Karpas-422 (cell line): ENCODE results near the gene TMEM145. TPM values are rescaled to one million over a fixed set of nuclear protein-coding genes. Genes with fewer than 3 reads are reported as not detected.
"Not testable (repeated sequence)": the region's sequence is repeated elsewhere in the genome, so short reads cannot be mapped to it uniquely, and the experiment has no call there.

Experiments
- DNase-seq: peaks from one replicate; pipeline ENCODE4 v3.0.0-alpha.2; 2015
- H2AFZ ChIP-seq: fragments of 200-600 bp; sonication (generic); 2 replicates; pipeline ENCODE4 v1.6.1; 2014; ENCODE audit warnings: antibody characterized with exemption, low read length, mixed read lengths
- H3K27ac ChIP-seq: fragments of 200-600 bp; sonication (generic); 2 replicates; pipeline ENCODE4 v1.5.1; 2014; ENCODE audit warnings: mild to moderate bottlenecking, low read length, moderate library complexity
- H3K27me3 ChIP-seq: fragments of 200-600 bp; sonication (generic); 2 replicates; pipeline ENCODE4 v1.6.1; 2014; ENCODE audit warnings: low read length, mixed read lengths
- H3K36me3 ChIP-seq: fragments of 200-600 bp; sonication (generic); 2 replicates; pipeline ENCODE4 v1.6.1; 2014; ENCODE audit warnings: low read length, mixed read lengths; ENCODE audit not compliant: insufficient read depth
- H3K4me1 ChIP-seq: fragments of 200-600 bp; sonication (generic); 2 replicates; pipeline ENCODE4 v1.6.1; 2014; ENCODE audit warnings: mild to moderate bottlenecking, low read length, mixed read lengths
- H3K4me2 ChIP-seq: fragments of 200-600 bp; sonication (generic); 2 replicates; pipeline ENCODE4 v1.6.1; 2014; ENCODE audit warnings: low read length, low read depth, mild to moderate bottlenecking; ENCODE audit not compliant: poor library complexity, severe bottlenecking
- H3K4me3 ChIP-seq: fragments of 200-600 bp; sonication (generic); 2 replicates; pipeline ENCODE4 v1.5.1; 2014; ENCODE audit warnings: mild to moderate bottlenecking, antibody characterized with exemption, low read length, mixed read lengths
- H3K79me2 ChIP-seq: fragments of 200-600 bp; sonication (generic); 2 replicates; pipeline ENCODE4 v1.6.1; 2014; ENCODE audit warnings: mild to moderate bottlenecking, low read length, mixed read lengths
- H3K9ac ChIP-seq: fragments of 200-600 bp; sonication (generic); 2 replicates; pipeline ENCODE4 v1.6.0; 2014; ENCODE audit warnings: low read length
- H3K9me2 ChIP-seq: fragments of 200-600 bp; sonication (generic), shearing (Covaris generic); replicated peaks from 2 replicates; pipeline ENCODE4 v1.6.0; 2014; ENCODE audit warnings: mild to moderate bottlenecking, low read length, moderate library complexity; ENCODE audit not compliant: insufficient read depth
- H3K9me3 ChIP-seq: fragments of 300-700, 200-600 bp; sonication (generic); 2 replicates; pipeline ENCODE4 v1.6.1; 2014; ENCODE audit warnings: low read length, mixed read lengths
- H4K20me1 ChIP-seq: fragments of 200-600 bp; sonication (generic); 2 replicates; pipeline ENCODE4 v1.6.1; 2014; ENCODE audit warnings: mild to moderate bottlenecking, antibody characterized with exemption, low read length, low read depth; ENCODE audit not compliant: insufficient read depth
- total RNA-seq: library from RNA; depleted of rRNA; stranded (reverse); fragments of >200 nt; shearing (Covaris generic); gene quantifications from 2 replicates; pipeline ENCODE4 v1.2.3, GENCODE V29; 2014; ENCODE audit warnings: low replicate concordance; rRNA removed

The TMEM145 gene
- 18.7 and 30.5 TPM in 2 replicates for total RNA-seq

DNA sequence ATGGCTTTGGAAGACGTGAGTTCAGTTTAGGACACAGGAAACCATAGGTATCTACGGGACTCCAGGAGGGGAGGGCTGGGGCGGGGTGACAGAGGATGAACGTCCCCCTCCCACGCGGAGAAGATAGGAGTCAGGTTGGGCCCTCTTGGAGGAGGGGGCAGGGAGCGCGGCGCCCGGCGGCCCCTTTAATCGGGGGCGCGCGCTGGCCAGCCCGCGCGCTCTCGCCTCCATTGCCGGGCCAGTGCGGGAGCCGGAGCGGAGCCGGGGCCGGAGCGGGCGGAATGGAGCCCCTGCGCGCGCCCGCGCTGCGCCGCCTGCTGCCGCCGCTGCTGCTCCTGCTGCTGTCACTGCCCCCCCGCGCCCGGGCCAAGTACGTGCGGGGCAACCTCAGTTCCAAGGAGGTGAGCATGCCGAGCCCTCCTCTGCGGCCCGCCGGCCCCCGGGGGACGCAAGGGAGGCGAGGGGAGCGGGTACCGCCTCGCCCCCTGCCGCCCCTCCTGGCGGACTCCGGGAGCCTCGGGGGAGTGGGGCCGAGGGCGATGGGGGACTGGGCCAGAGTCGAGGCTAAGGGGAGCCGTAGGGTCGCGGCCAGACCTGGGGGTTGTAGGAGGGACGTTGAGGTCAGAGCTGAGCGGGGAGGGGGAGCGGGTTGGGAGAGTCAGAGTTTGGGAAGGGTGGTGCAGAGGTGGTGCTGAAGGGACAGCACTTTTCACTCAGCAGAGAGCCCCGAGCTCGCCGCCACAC lies at the start of gene TMEM145:
Gene TMEM145 (plus strand): TSS at position 214 of the 744 bp plus-strand sequence. CDS start 68 bp downstream, at position 282.
- peak within 1 kb of the TSS; percentile 88 for H3K4me2 ChIP-seq
- H3K79me2 ChIP-seq, result no peaks in the 10 kb centered on the region
- H3K27ac ChIP-seq, result peak within 1 kb of the TSS; percentile 56; the same call in 1 of the 2 replicates
- peak within 1 kb of the TSS; percentile 74 for H3K9ac ChIP-seq
- H2AFZ ChIP-seq, result peak within 1 kb of the TSS; percentile 37; the same call in 1 of the 2 replicates
- H3K9me2 ChIP-seq, result no peaks in the 10 kb centered on the region
- H4K20me1 ChIP-seq, result no peaks in the 10 kb centered on the region
- H3K4me1 ChIP-seq, result peaks cover 32% of the 10 kb centered on the region
- DNase-seq, result peak; percentile 87
- H3K9me3 ChIP-seq, result no peaks in the 10 kb centered on the region
- H3K4me3 ChIP-seq, result peak within 1 kb of the TSS; percentile 79
- no peaks in the 10 kb centered on the region for H3K36me3 ChIP-seq
- H3K27me3 ChIP-seq, result no peaks in the 10 kb centered on the region

DNA sequence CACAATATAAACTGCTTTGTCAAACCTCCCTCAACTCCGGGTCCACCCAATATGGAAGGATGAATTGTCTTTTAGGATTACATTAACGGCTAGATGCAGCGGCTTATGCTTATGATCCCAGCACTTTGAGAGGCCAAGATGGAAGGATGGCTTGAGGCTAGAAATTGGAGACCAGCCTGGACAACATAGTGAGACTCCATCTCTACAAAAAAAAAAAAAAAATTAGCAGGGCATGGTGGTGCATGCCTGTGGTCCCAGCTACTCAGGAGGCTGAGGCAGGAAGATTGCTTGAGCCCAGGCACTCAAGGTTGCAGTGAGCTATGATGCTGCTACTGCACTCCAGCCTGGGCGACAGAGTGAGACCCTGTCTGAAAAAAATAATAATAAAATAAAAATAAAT lies 47.0 kb upstream of the TMEM145 start:
- H2AFZ ChIP-seq, H3K36me3 ChIP-seq, H4K20me1 ChIP-seq: not testable (repeated sequence)

DNA sequence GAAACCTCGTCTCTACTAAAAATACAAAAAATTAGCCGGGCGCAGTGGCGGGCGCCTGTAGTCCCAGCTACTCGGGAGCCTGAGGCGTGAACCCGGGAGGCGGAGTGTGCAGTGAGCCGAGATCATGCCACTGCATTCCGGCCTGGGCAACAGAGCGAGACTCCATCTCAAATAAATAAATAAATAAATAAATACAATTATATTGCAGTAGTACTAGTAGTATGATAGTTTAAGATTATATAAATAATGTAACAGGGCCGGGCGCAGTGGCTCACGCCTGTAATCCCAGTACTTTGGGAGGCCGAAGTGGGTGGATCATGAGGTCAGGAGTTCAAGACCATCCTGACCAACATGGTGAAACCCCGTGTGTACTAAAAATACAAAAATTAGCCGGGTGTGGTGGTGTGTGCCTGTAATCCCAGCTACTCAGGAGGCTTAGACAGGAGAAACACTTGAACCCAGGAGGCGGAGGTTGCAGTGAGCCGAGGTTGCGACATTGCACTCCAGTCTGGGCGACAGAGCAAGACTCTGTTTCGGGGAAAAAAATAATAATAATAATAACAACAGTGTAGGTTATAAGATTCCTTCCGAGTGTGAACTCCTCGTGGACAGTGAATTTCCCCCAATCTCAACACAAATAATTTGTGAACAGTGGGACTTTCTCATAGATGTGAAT lies 46.0 kb upstream of the TMEM145 start:
- peak overlapping the region; percentile 61; the same call in 1 of the 2 replicates for H2AFZ ChIP-seq
- peak overlapping the region; percentile 83; the same call in 1 of the 2 replicates for H3K9ac ChIP-seq
- DNase-seq, H3K27me3 ChIP-seq, H3K27ac ChIP-seq, H3K9me2 ChIP-seq, H3K36me3 ChIP-seq, H3K9me3 ChIP-seq, H4K20me1 ChIP-seq: not testable (repeated sequence)
- H3K79me2 ChIP-seq, result peaks cover 20% of the 10 kb centered on the region
- H3K4me1 ChIP-seq, result peaks cover 29% of the 10 kb centered on the region
- peak overlapping the region; percentile 87 for H3K4me2 ChIP-seq
- peak overlapping the region; percentile 72; the same call in 1 of the 2 replicates for H3K4me3 ChIP-seq

More for the DNA sequence above, 47.0 kb upstream of the TMEM145 start:
- H3K9me2 ChIP-seq, H3K27me3 ChIP-seq, H3K9me3 ChIP-seq, H3K27ac ChIP-seq, H3K4me2 ChIP-seq, H3K9ac ChIP-seq, H3K4me3 ChIP-seq, DNase-seq: not testable (repeated sequence)
- Histone ChIP-seq H3K4me1 (peaks cover 23% of the 10 kb centered on the region), H3K79me2 (peaks cover 14% of the 10 kb centered on the region)

DNA sequence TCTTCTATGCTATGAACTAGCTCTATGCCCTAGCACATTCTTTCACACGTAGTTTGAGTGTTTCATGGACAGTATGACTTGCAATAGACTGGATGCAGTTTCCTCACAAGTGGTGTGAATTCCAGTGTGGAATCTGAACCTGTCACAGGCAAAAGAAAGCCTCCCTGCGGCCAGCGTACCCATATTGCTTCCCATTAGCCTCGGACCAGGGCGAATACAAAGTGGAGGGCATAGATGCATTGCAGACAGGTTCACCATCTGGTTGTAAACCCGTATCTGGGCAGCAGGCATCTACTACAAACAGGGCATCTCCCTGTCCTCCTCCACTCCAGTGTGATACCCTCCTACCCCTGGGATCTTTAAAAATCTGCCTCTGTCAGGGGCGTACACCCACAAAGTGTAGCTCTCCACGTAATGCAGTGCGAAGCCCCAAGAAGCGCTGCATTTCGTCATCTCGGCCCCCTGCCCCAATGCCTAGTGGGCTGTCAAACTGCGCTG lies 45.4 kb upstream of the TMEM145 start:
- no peaks in the 10 kb centered on the region for H3K9me3 ChIP-seq
- no peak overlapping the region for H3K27ac ChIP-seq
- H3K9ac ChIP-seq, result peak overlapping the region; percentile 83
- H3K4me3 ChIP-seq, result peak overlapping the region; percentile 72
- H3K4me2 ChIP-seq, result peak overlapping the region; percentile 87
- DNase-seq, result no peak
- peaks cover 29% of the 10 kb centered on the region for H3K4me1 ChIP-seq
- no peaks in the 10 kb centered on the region for H3K9me2 ChIP-seq
- peak overlapping the region; percentile 61 for H2AFZ ChIP-seq
- H3K79me2 ChIP-seq, result peaks cover 20% of the 10 kb centered on the region
- H4K20me1 ChIP-seq, result no peaks in the 10 kb centered on the region
- no peaks in the 10 kb centered on the region for H3K27me3 ChIP-seq
- no peaks in the 10 kb centered on the region for H3K36me3 ChIP-seq

DNA sequence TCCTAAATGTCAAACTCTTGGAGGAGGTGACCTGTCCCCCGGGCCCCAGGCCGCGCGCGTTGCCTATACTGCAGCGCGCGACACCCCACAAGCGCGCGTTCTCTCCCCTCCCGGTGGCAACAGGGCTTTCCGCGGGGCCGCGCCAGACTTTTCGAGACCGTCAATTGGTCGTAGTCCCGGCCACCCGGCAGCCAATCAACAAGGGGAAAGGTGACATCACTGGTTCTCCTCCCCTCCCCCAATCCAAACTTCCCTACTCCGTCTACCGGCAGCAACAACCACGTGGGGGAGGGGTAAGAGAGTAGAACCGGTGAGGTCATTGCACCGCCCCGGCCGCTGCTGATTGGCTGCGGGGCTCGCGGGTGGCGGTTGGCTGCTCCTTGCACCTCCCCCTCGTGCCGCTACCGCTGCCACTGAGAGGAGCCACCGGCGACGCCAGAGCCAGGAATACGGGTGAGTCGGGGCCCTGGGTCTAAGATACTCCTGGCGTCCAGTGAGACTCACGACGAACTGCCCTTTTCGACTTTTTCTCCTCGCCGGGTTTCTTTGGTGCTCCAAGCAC lies 44.9 kb upstream of the TMEM145 start:
- H3K9ac ChIP-seq, result peak overlapping the region; percentile 83
- no peaks in the 10 kb centered on the region for H3K9me3 ChIP-seq
- H3K9me2 ChIP-seq, result no peaks in the 10 kb centered on the region
- H4K20me1 ChIP-seq, result no peaks in the 10 kb centered on the region
- H3K27ac ChIP-seq, result peak overlapping the region; percentile 85
- peak; percentile 100 for DNase-seq
- no peaks in the 10 kb centered on the region for H3K36me3 ChIP-seq
- H3K79me2 ChIP-seq, result peaks cover 20% of the 10 kb centered on the region
- H3K4me1 ChIP-seq, result peaks cover 29% of the 10 kb centered on the region
- H3K27me3 ChIP-seq, result no peaks in the 10 kb centered on the region
- peak overlapping the region; percentile 72 for H3K4me3 ChIP-seq
- peak overlapping the region; percentile 87 for H3K4me2 ChIP-seq
- peak overlapping the region; percentile 79 for H2AFZ ChIP-seq

DNA sequence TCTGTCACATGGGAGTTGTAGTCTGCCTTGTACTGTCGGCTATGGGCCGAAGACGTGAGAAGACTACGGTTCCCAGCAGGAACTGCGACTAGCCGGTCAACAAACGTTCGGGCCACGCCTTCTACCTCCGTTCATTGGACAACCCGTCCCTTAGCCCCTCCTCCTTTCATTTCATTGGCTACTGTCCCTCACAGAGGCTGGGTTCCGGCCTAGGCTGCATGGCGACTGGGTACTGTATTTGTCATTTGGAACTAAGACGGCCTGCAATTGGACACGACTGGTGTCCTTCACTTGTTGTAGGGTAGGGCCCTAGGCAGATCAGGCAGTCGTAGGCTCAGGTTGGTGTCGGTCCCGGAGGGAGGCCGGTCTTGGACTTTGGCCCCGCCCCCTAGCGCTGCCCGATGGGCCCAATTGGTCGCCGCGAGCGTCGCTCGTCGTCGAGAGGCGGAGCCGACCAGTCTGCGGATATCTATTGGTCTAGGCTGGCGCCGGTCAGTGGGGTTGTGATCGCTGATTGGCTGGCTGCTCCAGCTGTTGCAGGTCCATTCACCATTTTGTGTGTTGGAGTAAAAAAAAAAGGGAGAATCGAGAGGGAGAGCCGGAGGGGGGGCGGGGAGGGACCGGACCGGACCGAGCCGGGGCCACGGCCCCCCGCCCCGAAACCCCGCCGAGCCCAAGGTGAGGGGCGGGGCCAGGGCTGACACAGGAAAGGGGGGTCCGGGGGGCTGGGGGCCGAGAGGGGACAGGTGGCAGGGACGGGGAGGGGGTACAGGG lies 44.2 kb upstream of the TMEM145 start, which contains the start of gene CIC:
Gene CIC (plus strand): TSS at position 549 of the 774 bp plus-strand sequence. CDS start 2,532 bp downstream, outside the sequence.
- Histone ChIP-seq H3K4me2 (peak within 1 kb of the TSS; percentile 94), H3K9me2 (no peaks in the 10 kb centered on the region), H3K4me1 (peaks cover 29% of the 10 kb centered on the region), H3K27me3 (no peaks in the 10 kb centered on the region), H3K36me3 (no peaks in the 10 kb centered on the region), H3K9me3 (no peaks in the 10 kb centered on the region), H2AFZ (peak within 1 kb of the TSS; percentile 79; the same call in 1 of the 2 replicates), H3K4me3 (peak within 1 kb of the TSS; percentile 74), H3K79me2 (peaks cover 20% of the 10 kb centered on the region), H3K9ac (peak within 1 kb of the TSS; percentile 91), H3K27ac (peak within 1 kb of the TSS; percentile 89), H4K20me1 (no peaks in the 10 kb centered on the region)
- DNase-seq, result peak; percentile 100

DNA sequence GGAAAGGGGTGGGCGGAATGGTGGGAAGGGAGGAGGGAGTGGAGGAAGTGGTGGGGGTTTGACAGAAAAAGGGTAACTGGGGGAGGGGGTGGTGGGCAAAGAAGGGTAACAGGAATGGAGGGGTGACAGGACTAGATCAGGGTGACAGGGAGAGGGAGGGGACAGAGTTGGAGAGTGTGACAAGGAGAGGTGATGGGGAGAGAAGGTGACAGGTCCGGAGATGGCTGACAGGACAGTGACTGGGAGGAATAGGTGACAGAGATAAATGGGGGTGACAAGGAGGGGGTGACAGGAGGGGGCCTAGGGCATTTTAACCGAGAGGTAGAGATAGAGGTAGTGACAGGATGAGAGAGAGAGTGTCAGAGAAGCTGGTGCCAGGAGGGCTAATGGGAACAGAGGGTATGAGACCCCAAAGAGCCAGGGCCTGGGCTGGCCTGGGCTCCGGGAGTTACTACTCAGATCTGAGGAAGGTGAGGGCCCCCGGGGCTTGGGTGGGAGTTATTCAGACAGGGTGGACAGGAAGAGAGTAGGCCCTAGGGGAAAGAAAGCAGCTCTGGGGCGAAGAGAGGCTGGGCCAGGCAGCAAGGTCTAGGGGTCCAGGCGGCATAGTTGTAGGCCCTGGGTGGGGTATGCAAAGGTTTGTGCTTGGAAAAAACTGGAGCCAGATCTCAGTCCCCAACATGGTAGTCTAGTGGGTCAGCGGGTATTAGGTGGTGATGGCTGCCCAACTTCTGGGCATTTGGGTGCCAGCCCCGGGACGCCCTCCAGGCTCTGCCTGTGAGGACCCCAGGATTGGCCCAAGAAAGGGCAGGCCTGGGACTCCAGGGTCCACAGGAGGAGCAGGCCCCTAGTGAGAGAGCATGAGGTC lies 43.4 kb upstream of the TMEM145 start:
- Histone ChIP-seq H3K4me1 (peaks cover 29% of the 10 kb centered on the region), H4K20me1 (no peaks in the 10 kb centered on the region), H3K27ac (peak overlapping the region; percentile 89), H3K36me3 (no peaks in the 10 kb centered on the region), H3K9me3 (no peaks in the 10 kb centered on the region), H3K4me2 (peak overlapping the region; percentile 94), H3K9me2 (no peaks in the 10 kb centered on the region), H3K79me2 (peaks cover 20% of the 10 kb centered on the region), H2AFZ (peak overlapping the region; percentile 68; the same call in 1 of the 2 replicates), H3K9ac (peak overlapping the region; percentile 91), H3K27me3 (no peaks in the 10 kb centered on the region), H3K4me3 (peak overlapping the region; percentile 74)
- no peak for DNase-seq
